Psoas muscle (tissue), 8 donors: ENCODE results near the gene RHBDL2. TPM values are rescaled to one million over a fixed set of nuclear protein-coding genes. Genes with fewer than 3 reads are reported as not detected.
A peak's percentile ranks its signal among the peaks of the same experiment; 100 is the strongest.

ENCODE experiments used
- ATAC-seq, 4 donors: fragments of 200-7000 bp; cut with Tn5 transposase; one replicate each; pipeline ENCODE4 v1.9.1; 2020; ENCODE audit warnings: moderate library complexity in 3 of 4, mild to moderate bottlenecking in 2 of 4
- DNase-seq, 2 donors: peaks; one replicate each; pipeline ENCODE4 v3.0.0-alpha.2; 2020
- H3K27ac ChIP-seq: fragments of 200-600 bp; one replicate; pipeline ENCODE4 v1.8.0; 2022
- H3K27me3 ChIP-seq, 3 donors: fragments of 200-600 bp in 1 of 3; one replicate each; pipeline versions ENCODE4 v1.6.1 to v1.8.0; 2013 to 2022; ENCODE audit warnings: low read length in 2 of 3, mild to moderate bottlenecking in 2 of 3, moderate library complexity in 1 of 3; ENCODE audit not compliant: insufficient read depth in 3 of 3
- H3K36me3 ChIP-seq, 2 donors: fragments of 200-600 bp in 1 of 2; one replicate each; pipeline versions ENCODE4 v1.6.1 to v1.8.0; 2013 to 2022; ENCODE audit warnings: low read depth in 1 of 2, mild to moderate bottlenecking in 1 of 2, moderate library complexity in 1 of 2; ENCODE audit not compliant: insufficient read depth in 1 of 2
- H3K4me1 ChIP-seq: fragments of 200-600 bp; one replicate; pipeline ENCODE4 v1.8.0; 2022
- H3K4me3 ChIP-seq: fragments of 200-600 bp; one replicate; pipeline ENCODE4 v1.8.0; 2022; ENCODE audit warnings: mild to moderate bottlenecking
- H3K9me3 ChIP-seq: fragments of 200-600 bp; one replicate; pipeline ENCODE4 v1.8.0; 2022
- CTCF ChIP-seq: fragments of 200-600 bp; IDR thresholded peaks from one replicate; pipeline ENCODE4 v1.8.0; 2022; ENCODE audit warnings: antibody characterized with exemption
- WGBS, 3 donors: extraction: QIAGEN DNeasy Blood & Tissue Kit; methylation state at CpG; one replicate each; pipeline versions ENCODE4 v1.1.6 to v1.1.7; 2013; 5-methylcytosine and 5-hydroxymethylcytosine counted together
- intact Hi-C, 2 donors: fragments of 100-400 bp; cut with DNase I; formaldehyde crosslinking; loops; one replicate each; pipeline versions ENCODE4 v1.11.0 to v1.14.2; 2022
- polyA plus RNA-seq, 3 donors: library from polyadenylated mRNA; stranded (reverse); fragments of 200-250 nt; gene quantifications; one replicate each; pipeline ENCODE4 v1.2.3, GENCODE V29; 2013
- total RNA-seq, 4 donors: library from RNA; stranded (reverse); fragmentation: NEBNext Ultra II Directional in 2 of 4; extraction: Animal tissue kit (Norgen Biotek cat#: 25700) in 2 of 4; gene quantifications; one replicate each; pipeline versions ENCODE4 v1.2.1 to v1.2.4, GENCODE V29; 2021 to 2023
- donor health status: healthy with polysubstance abuse.
- donor health status: DM: no; HTN: no; CAD: no; lungs with moderate emphysema.
- donor health status: Bipolar disorder and iron deficiency.
- donor health status: healthy.
- donor health status: DM: yes; HTN: yes; CAD: no.
- donor health status: DM: no; HTN: no; CAD: no.
- donor health status: DM: no; HTN: no; CAD: no.
- donor health status: DM: yes; HTN: yes; CAD: no.

The RHBDL2 gene
- total and polyA plus RNA-seq, 7 donors = 0.09 to 0.31 (median 0.16) TPM; not detected in 4

GRCh38 chr1:38873027-38873969 lies 68.3 kb downstream of the RHBDL2 start, which contains the start of gene MYCBP:
TSS of gene MYCBP (minus strand) at chr1:38873348. CDS start at chr1:38873305, 43 bp downstream.
- DNase-seq (peak; percentile 95 to 98), ATAC-seq (peak; percentile 99 to 100 (median 99))
- peaks cover 9% of the 10 kb centered on the region for H3K4me1 ChIP-seq
- peak within 1 kb of the TSS; percentile 78 for H3K4me3 ChIP-seq
- peak within 1 kb of the TSS; percentile 77 for H3K27ac ChIP-seq
- WGBS, 3 donors = 0 to 1% (median 0%) methylated on average over 59 to 69 of the region's 69 CpGs
- no peaks in the 10 kb centered on the region for H3K27me3 ChIP-seq
- TF ChIP-seq CTCF = peak; percentile 11
- intact Hi-C loops = loop anchor here (5.0 to 10.0 kb wide), 3 partner anchors 119 to 219 kb away; partner anchors contain the start of genes AKIRIN1 (in 1 of the 2) and NDUFS5 (in 1 of the 2)
- H3K36me3 ChIP-seq = peaks cover 0 to 5% of the 10 kb centered on the region in 2 donors
- no peaks in the 10 kb centered on the region for H3K9me3 ChIP-seq

- intact Hi-C loops = loop anchor here (5.0 to 10.0 kb wide), 3 partner anchors 120 to 220 kb away; partner anchors contain the start of genes AKIRIN1 (in 1 of the 2) and NDUFS5 (in 1 of the 2)
- DNase-seq = peak in 1 of 2 donors; percentile 23
- peak overlapping the region; percentile 77 for H3K27ac ChIP-seq
- no peaks in the 10 kb centered on the region for H3K9me3 ChIP-seq
- H3K36me3 ChIP-seq = peaks cover 0 to 7% of the 10 kb centered on the region in 2 donors
- WGBS, 3 donors = 3 to 5% (median 4%) methylated on average over 18 to 25 of the region's 25 CpGs
- no peaks in the 10 kb centered on the region for H3K27me3 ChIP-seq
- no peak for TF ChIP-seq CTCF
- peaks cover 9% of the 10 kb centered on the region for H3K4me1 ChIP-seq
- peak in 2 of 4 donors; percentile 14 to 52 for ATAC-seq
- H3K4me3 ChIP-seq = peak overlapping the region; percentile 78
These were observed 69.1 kb downstream of the RHBDL2 start for GRCh38 chr1:38872401-38873026.

GRCh38 chr1:38870996-38871395 lies 70.6 kb downstream of the RHBDL2 start:
- ATAC-seq = no peak
- Histone ChIP-seq H3K9me3 (no peaks in the 10 kb centered on the region), H3K27ac (no peak overlapping the region), H3K36me3 (peaks cover 0 to 18% of the 10 kb centered on the region in 2 donors), H3K27me3 (no peaks in the 10 kb centered on the region), H3K4me1 (peaks cover 9% of the 10 kb centered on the region), H3K4me3 (no peak overlapping the region)
- no peak for DNase-seq
- intact Hi-C loops = loop anchor here (5.0 to 10.0 kb wide), 3 partner anchors 121 to 221 kb away; partner anchors contain the start of genes AKIRIN1 (in 1 of the 2) and NDUFS5 (in 1 of the 2)
- no peak for TF ChIP-seq CTCF
- 92 to 97% (median 94%) methylated on average over 8 of the region's 8 CpGs for WGBS, 3 donors

GRCh38 chr1:38867208-38867607 lies 74.4 kb downstream of the RHBDL2 start:
- ATAC-seq = no peak
- H3K4me1 ChIP-seq = peaks cover 31% of the 10 kb centered on the region
- no peak for DNase-seq
- intact Hi-C loops = no loop called here
- TF ChIP-seq CTCF = no peak
- peaks cover 0 to 37% of the 10 kb centered on the region in 2 donors for H3K36me3 ChIP-seq
- 82 to 90% (median 90%) methylated on average over 8 of the region's 8 CpGs for WGBS, 3 donors
- H3K27me3 ChIP-seq = no peaks in the 10 kb centered on the region
- no peak overlapping the region for H3K4me3 ChIP-seq
- no peak overlapping the region for H3K27ac ChIP-seq
- no peaks in the 10 kb centered on the region for H3K9me3 ChIP-seq
